Non-pigmented ciliary epithelial cell (primary cell): Measurements from ENCODE around the gene ENTPD5.
"Not testable (repeated sequence)": the region's sequence is repeated elsewhere in the genome, so short reads cannot be mapped to it uniquely, and the experiment has no call there.

ENCODE experiments used
- DNase-seq: peaks from one replicate; pipeline ENCODE4 v3.0.0-alpha.2; 2010; ENCODE audit warnings: low read depth

The ENTPD5 gene

DNA sequence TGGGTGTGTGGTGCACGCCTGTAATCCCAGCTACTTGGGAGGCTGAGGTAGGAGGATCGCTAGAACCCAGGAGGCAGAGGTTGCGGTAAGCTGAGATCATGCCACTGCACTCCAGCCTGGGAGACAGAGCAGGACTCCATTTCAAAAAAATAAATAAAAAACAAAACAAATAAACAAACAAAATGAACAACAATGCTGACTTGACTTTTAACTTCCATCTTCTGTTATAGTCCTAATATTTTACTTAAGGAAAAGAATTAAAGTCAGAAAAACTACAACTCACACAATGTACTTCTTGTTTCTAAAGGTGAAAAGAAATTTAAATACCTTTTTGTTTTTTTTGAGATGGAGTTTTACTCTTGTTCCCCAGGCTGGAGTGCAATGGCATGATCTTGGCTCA, 13.4 kb downstream of the ENTPD5 start:
- not testable (repeated sequence) for DNase-seq

DNA sequence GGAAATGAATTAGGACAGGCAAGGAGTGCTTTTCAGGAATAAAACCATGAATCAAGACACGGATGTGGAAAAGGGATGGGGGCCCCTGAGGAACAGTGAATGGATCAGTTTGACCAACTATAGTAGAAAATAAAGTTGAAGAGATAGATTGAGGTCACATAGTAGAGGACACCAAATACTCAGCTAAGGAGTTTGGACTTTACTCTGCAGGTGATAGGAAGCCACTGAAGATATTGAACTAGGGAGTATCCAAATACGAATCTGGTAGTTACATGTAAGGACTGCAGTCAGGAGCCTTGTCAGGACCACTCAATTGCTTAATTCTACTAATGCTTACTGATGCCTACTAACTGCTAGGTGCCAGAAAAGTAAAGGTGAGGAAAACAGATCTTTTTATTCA, 20.4 kb downstream of the ENTPD5 start:
- no peak for DNase-seq

DNA sequence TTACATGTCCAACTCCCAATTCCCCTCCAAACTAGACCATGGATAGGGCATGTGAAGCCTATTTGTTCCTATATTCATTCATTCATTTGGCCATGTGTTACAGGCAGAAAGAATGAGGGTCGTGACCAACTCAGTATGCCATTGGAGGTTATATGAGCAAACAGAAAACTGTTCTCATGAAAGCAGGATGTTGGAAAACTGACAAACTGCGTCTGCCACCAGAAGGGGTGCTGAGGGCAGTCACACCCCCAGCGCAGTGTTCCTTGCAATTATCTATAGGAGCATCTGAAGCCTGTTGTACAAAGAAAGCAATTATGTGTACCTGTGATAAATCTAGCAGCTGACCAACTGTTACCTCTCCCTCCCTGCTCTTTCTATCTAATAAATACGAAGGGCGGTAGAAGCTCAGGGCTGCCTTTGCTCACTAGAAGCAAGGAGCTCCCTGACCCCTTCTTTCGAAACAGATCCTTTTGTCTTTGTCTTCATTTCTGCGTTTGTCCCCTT, 21.1 kb downstream of the ENTPD5 start:
- no peak for DNase-seq

DNA sequence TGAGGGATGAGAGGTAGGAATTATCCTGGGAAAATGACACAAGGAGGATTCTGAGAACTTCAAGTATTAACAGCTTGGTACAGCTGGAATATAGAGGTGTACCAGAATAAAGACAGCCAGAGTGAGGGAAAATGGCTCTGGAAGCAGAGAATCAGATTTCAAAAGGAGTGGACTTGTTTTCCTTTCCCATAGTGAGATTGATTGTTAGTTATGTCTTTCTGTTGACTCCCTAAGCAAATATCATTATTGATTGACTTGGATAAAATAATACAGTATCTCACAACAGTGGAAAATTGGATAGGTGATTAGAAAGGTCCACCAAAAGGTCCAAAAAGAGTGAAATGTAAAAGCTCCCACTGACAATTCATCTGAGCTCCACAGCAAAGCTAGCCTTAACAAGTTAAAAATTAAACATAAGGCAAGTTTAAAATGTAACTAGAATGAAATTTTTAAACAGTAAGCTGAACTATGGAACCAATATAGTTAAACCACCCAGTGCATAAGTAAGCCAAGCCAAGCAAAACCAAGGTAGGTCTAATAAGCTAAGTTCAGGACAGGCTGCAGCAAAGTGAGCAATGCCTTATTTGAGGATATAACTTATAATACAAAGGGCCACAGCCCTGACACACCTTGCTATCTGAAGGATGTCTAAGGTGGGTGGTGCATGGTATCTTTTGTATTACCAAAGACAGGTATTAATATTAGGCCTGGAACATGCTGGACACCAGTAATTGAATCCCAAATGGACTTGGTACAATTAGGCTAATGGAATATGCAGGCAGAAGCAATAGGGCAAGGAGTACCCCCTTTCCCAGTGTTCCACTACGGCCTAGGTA, 21.8 kb downstream of the ENTPD5 start:
- DNase-seq = no peak

DNA sequence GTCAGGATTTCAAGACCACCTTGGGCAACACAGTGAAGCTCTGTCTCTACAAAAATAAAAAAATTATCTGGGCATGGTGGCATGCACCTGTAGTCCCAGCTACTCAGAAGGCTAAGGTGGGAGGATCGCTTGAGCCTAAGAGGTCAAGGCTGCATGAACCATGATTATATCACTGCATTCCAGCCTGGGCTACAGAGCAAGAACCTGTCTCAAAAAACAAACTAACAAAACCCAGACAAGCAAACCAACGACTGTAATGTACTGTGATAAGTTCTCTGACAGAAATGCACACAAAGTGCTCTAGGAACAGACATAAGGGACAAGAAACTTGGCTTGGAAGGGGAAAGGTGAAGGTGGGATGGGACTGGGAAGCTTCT, 22.4 kb downstream of the ENTPD5 start:
- no peak for DNase-seq

DNA sequence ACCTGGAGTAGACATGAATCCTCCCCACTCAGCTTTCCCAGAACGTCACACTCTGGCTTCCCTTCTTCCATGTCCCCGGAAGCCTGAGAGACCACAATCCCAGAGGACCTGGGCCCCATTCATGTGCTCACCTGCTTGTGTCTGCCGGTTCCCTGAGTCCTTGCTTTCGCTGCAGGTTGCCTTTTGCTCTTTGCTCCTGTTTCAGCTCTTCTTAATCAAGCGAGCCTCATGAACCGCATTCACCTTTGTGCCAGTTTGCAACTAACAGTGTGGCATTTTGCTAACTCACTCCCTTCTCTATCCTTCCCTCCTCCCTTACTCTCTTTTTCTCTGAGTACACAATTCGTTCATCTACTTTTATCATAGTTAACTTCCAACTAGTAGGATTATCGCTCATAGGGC, 23.1 kb downstream of the ENTPD5 start:
- no peak for DNase-seq

DNA sequence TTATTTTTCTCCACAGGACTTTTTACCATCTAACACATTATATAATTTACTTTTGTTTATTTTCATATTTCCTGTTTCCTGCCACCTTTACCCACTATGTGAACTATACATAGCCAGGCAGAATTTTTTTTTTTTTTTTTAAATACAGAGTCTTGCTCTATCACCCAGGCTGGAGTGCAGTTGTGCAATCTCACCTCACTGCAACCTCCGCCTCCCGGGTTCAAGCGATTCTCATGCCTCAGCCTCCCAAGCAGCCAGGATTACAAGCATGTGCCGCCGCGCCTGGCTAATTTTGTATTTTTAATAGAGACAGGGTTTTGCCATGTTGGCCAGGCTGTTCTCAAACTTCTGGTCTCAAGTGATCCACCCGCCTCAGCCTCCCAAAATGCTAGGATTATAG, 24.2 kb downstream of the ENTPD5 start:
- not testable (repeated sequence) for DNase-seq

DNA sequence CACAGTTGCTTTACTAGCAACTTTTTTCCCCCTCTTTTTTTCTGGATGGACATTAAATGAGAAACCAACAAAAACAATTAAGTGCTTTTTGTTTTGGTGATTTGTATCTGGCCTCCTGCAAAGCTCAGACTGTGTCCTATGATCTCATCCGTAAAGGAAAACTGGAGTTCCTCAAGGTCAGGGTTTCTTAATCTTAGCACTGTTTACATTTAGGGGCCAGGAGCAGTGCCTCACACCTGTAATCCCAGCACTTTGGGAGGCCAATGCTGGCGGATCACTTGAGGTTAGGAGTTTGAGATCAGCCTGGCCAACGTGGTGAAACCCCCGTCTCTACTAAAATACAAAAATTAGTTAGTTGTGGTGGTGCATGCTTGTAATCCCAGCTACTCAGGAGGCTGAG, 28.0 kb downstream of the ENTPD5 start:
- no peak for DNase-seq

DNA sequence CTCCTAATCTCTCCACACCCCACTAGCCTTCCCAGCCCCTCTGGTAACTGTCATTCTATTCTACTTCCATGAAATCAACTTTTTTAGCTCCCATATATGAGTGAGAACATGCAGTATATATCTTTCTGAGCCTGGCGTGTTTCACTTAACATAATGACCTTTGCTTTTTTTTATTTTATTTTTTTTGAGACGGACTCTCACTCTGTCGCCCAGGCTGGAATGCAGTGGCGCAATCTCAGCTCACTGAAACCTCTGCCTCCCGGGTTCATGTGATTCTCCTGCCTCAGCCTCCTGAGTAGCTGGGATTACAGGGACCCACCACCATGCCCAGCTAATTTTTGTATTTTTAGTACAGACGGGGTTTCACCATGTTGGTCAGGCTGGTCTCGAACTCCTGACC, 30.4 kb downstream of the ENTPD5 start:
- not testable (repeated sequence) for DNase-seq

DNA sequence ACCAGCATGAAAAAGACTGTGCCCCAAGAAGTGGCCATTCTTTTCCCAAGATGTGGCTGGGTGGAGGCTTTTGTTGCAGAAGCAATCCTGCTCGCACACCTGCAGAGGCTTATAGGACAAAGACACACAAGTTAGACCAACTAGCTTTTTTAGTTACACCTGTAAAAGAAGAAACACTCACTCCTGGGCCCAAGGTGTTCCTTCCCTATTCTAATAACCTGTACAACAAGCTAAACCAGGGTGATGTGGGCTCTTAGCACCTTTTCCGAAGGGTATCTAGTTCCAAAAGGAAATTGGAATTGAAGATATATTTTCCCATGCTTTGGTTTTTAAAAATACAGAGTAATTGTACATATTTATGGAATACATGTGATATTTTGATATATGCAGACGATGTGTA, 31.0 kb downstream of the ENTPD5 start:
- DNase-seq = no peak

DNA sequence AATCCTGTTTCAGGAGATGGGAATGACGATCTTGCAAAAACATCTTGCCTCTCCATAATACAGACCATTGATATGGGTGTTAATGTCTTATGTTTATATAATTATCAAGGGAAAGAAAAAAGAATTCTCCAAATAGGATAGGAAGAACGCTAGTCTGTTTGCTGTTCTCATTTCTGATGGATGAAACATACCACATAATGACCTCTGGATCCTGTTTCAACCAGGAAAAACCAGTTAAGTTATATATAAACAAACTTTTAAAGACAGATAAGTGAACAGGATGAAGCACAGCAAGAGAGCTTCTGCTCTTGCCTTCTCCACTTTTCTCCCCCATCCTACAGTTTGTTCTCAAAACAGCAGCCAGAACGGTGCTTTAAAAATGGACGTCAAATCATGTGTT, 41.2 kb downstream of the ENTPD5 start:
- DNase-seq = peak; percentile 28

DNA sequence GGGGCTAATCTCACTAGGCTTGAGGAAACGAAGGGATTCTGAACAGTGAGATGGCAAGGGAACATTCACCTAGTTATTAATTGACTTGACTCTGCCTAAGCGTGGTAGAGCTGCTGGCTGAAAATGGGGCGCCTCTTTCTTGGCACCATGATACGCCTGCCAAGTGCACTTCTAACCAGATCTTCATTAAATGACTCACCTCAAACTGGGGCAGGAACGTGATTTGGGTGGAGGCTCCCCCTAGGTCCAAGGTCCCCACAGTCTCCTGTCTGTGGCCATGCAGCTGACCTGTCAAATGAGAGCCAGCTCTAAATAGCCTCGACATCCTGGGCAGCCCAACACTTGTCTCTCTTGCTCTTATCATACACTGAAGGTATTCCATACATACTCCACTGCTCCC, 43.0 kb downstream of the ENTPD5 start:
- no peak for DNase-seq

DNA sequence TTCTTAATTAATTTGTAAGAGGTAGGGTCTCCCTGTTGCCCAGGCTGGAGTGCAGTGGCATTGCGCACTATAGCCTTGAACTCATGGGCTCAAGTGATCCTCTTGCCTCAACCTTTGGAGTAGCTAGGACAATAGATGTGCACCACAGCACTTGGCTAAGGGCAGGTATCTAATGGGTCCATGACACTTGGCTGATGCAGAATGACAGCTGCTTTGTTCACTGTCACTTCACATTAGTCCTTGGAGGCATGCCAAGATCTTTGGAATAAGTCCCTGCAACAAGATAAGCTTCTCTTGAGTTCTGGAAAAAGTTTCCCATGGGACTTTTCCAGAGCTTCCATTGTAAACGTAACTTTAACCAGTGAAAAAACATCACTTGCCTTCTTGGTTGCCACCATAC, 45.6 kb downstream of the ENTPD5 start:
- DNase-seq = no peak

DNA sequence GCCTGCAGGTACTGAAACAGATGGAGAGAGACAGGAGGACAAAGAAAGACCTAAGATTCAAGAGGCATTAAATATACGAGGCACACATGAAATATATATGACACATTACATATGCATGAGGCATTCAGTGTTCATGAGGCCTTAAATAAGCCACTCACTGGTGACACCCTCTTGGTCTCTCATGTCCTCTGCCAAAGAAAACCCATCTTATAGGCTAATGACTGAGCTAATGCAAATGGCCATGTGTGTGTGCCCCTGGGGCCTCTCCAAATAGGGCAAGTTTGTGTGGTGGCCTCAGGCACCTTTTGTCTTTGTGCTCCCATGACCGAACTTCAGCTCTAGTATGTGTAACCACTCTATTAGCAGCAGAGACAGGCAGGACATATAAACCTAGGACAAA, 50.2 kb downstream of the ENTPD5 start:
- DNase-seq = no peak

DNA sequence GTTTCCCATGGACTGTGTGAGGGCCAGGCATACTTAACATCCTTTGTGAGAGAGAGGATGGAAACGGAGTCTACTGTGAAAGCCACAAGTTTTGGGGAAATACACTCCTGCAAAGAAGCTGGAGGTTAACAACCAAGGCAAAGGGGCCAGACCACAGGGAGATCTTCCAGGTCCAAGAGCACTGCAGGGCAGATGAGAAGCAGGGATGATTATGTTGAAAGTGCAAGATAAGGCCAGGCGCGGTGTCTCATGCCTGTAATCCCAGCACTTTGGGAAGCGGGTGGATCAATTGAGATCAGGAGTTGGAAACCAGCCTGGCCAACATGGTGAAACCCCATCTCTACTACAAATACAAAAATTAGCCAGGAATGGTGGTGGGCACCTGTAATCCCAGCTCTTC, 53.9 kb downstream of the ENTPD5 start:
- no peak for DNase-seq

DNA sequence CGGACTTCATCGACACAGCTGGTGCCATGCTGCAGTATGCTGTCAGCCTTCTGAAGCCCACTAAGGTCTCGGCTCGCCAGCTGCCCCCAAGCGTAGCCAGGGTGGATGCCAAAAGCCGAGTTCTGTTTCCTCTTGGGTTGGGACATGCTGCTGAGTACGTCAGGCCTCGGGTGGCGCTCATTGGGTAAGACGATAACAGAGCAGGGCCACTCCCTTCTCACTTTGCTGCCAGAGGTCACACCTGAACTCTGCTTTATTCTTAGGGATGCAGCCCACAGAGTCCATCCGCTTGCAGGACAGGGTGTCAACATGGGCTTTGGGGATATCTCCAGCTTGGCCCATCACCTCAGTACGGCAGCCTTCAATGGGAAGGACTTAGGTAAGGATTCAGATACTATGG, 57.9 kb downstream of the ENTPD5 start:
- DNase-seq = no peak

DNA sequence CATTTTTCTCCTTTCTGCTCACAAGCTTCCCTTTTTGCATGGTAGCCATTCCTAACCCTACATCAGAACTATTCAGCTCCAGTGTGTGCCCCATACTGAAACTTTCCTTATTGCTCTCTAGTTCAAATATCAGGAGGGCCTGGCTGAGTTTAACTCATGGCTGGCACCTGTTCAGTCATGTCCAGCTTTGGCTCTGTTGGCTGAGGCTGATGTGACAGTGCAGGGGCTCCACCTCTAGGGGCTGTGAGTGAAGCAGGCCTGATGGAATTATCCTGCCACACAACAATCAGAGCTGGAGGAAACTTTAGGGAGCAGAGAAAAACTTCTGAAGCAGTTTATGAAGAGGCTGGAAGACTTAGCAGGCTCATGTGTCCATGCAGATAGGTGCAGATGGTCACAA, 60.5 kb downstream of the ENTPD5 start:
- DNase-seq = no peak

DNA sequence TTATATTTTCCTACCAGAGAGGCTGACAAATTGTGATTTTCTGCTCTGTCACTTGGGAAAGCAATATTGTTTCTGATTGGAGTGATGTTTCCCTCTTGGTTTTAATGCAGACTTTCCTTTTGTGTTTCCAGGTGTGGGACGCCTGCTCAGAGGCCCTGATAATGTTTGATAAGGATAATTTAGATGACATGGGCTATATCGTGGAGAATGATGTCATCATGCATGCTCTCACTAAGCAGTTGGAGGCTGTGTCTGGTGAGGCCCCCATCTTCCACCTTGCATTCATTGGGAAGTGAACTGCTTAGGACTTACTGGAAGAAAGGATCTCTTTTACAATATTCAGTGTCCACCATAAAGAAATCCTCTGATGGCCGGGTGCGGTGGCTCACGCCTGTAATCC, 63.4 kb downstream of the ENTPD5 start:
- DNase-seq = no peak

DNA sequence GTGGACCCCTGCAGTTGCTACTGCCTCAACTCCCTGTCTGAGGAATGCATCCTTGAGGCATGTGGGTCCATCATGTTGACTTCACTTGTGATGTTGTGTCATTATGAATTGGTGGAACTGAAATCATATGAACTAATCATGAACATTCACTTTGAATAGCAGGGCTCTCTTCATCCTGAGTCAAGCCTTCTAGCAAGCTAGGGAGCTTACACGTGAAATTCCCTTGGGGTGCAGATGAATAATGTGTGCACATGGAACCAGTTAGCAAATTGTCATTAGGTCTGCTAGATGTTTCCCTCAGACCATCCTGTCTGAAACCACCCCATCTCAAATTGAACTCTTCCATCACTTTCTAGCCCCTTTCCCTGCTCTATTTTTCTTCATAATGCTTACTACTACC, 65.4 kb downstream of the ENTPD5 start:
- no peak for DNase-seq

DNA sequence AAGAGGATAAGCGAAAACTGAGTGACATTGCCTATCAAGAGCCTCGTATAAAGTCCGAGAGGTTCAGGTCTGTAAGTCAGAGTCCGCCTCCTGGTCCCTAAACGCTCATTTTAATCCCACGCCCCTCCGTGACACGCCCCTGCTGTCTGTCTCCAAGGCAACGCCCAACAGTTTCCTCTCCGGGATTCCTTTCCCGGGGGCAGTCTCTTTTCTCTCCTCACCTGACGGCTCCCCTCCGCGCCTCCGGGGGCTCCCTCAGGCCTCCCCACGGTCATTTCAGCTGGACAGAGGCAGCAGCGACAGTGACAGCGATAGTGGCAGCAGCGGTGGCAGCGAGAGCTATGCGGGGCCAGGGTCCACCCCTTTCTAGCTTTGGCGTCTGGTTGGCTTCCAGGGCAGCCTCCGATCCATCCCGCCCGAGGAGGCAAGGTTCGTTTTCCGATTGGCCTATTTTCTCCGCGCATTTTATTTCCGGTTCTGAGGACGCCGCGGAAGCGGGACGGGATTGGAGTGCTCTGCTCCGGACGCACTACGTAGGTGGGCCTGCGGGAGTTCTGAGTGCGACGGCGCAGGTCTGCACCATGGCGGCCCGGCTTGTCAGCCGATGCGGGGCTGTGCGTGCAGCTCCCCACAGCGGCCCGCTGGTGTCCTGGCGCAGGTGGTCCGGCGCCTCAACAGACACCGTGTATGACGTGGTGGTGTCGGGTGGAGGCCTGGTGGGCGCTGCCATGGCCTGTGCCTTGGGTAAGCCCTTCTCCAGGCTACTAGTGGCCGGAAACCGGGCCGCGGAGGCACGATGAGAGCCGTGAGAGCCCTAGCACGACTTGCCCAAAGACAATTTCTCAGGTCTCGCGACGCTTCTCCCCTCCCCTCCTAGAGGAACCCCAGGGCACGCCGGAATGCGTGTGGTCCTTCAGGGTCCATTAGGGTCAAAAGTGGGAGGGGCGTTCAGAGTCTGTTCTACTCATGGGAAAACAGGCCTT, 69.0 kb downstream of the ENTPD5 start, which contains the start of the genes COQ6 and FAM161B:
Gene COQ6, plus strand, starts transcription at position 551 of the 983 bp plus-strand sequence. Its CDS starts 31 bp downstream, at position 582.
Gene FAM161B, minus strand, starts transcription at position 343 of the 983 bp plus-strand sequence. Its CDS starts 68 bp downstream, at position 275.
- peak; percentile 81 for DNase-seq

DNA sequence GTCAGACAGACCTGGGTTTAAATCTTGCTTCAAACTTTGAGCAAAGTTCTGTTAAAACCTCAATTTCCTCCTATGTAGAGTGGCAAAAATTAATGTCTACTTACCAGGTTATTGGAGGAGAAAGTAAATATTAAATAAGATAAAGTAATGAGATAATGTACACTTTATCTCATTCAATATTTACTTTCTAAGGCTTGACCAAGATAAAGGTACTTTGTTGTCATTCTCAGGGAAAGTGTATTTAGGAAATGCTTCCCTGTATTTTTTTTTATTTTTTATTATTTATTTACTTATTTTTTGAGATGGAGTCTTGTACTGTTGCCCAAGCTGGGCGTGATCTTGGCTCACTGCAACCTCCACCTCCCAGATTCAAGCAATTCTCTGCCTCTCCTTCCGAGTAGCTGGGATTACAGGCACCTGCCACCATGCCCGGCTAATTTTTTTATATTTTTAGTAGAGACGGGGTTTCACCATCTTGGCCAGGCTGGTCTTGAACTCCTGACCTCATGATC, 73.9 kb downstream of the ENTPD5 start:
- DNase-seq = no peak

DNA sequence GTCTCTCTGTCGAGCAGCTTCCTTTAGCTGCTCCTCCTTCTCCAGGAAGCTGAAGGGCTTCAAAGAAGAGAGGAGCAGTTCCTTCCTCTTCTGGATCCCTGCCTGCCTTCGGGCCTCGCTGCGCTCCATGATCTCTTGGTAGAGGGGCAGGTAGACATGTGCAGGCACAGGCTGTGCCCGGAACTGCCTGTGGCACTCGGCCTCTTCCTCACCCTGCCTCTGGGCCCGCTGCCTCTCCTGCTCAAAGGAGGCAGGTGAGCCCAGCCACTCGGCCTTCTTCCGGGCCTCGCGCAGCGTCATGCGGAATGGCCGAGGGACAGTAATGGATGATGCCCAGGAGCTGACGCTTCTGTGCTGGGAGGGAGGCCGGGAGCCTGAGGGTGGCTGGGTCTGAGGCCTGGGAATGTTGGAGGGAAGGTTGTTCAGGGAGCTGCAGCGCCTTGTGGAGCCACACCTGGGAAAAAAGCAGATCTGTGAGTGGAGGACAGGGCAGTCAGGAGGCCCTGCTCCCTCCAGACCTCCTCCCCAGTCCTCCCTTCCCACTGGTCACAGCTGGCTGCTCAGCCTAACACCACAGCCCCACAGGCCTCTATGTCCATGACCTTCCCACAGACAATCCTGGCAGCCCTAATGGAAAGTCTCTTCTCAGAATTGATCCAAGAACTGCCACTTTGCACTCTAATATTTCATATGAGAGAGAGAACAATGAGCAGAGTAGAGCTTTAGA, 74.5 kb downstream of the ENTPD5 start:
- DNase-seq = no peak
